Mesenchymal stem cell (in vitro differentiated cells and primary cell): ENCODE data around the gene GALNT10.

ENCODE experiments used
- DNase-seq: peaks from one replicate; pipeline ENCODE4 v3.0.0-alpha.2; 2013
- H2AFZ ChIP-seq: one replicate; pipeline ENCODE4 v1.6.1; 2013; ENCODE audit warnings: low read depth, mild to moderate bottlenecking, control low read depth, inconsistent platforms, low read length, moderate library complexity
- H2AK5ac ChIP-seq: 2 replicates; pipeline ENCODE4 v1.6.1; 2013; ENCODE audit warnings: low read length, moderate library complexity, mild to moderate bottlenecking, inconsistent platforms; ENCODE audit not compliant: severe bottlenecking
- H2BK120ac ChIP-seq: one replicate; pipeline ENCODE4 v1.6.1; 2013; ENCODE audit warnings: low read depth, mild to moderate bottlenecking, inconsistent platforms, low read length, moderate library complexity
- H2BK12ac ChIP-seq, 2 experiments: one replicate each; pipeline ENCODE4 v1.6.1; 2013; ENCODE audit warnings: inconsistent platforms in 2 of 2, low read length in 2 of 2, mild to moderate bottlenecking in 2 of 2, moderate library complexity in 2 of 2, control low read depth in 1 of 2
- H2BK15ac ChIP-seq: one replicate; pipeline ENCODE4 v1.6.1; 2013; ENCODE audit warnings: mild to moderate bottlenecking, low read depth, inconsistent platforms; ENCODE audit not compliant: poor library complexity, severe bottlenecking
- H2BK5ac ChIP-seq: 2 replicates; pipeline ENCODE4 v1.6.1; 2013; ENCODE audit warnings: low read depth, mild to moderate bottlenecking, low read length, control low read depth, inconsistent platforms; ENCODE audit not compliant: poor library complexity, severe bottlenecking
- H3K14ac ChIP-seq, 2 experiments: one replicate each; pipeline ENCODE4 v1.6.1; 2013; ENCODE audit warnings: inconsistent platforms in 2 of 2, low read length in 2 of 2, control low read depth in 1 of 2, mild to moderate bottlenecking in 1 of 2, moderate library complexity in 1 of 2
- H3K18ac ChIP-seq, 2 experiments: one replicate each; pipeline ENCODE4 v1.6.1; 2013; ENCODE audit warnings: inconsistent platforms in 2 of 2, low read length in 2 of 2, control low read depth in 1 of 2, low read depth in 1 of 2, mild to moderate bottlenecking in 1 of 2
- H3K23ac ChIP-seq, 2 experiments: one replicate each; pipeline ENCODE4 v1.6.1; 2013; ENCODE audit warnings: inconsistent platforms in 2 of 2, low read length in 2 of 2, mild to moderate bottlenecking in 2 of 2, moderate library complexity in 2 of 2, control low read depth in 1 of 2
- H3K27ac ChIP-seq: 2 replicates; pipeline ENCODE4 v1.5.1; 2013; ENCODE audit warnings: mild to moderate bottlenecking, moderate library complexity, low read length, control low read depth, inconsistent platforms; ENCODE audit not compliant: poor library complexity, severe bottlenecking
- H3K27me3 ChIP-seq, 2 experiments: 2 replicates each; pipeline versions ENCODE4 v1.6.1 to v1.7.0; 2013; ENCODE audit warnings: low read length in 2 of 2, mild to moderate bottlenecking in 2 of 2, moderate library complexity in 2 of 2, control low read depth in 1 of 2, inconsistent platforms in 1 of 2; ENCODE audit not compliant: control insufficient read depth in 1 of 2, insufficient read depth in 1 of 2
- H3K36me3 ChIP-seq, 2 experiments: 2 replicates each; pipeline versions ENCODE4 v1.6.1 to v1.7.0; 2013; ENCODE audit warnings: low read length in 2 of 2, control low read depth in 1 of 2, inconsistent platforms in 1 of 2, low read depth in 1 of 2, mild to moderate bottlenecking in 1 of 2; ENCODE audit not compliant: insufficient read depth in 2 of 2, control insufficient read depth in 1 of 2
- H3K4ac ChIP-seq, 2 experiments: one replicate each; pipeline ENCODE4 v1.6.1; 2013; ENCODE audit warnings: inconsistent platforms in 2 of 2, low read length in 2 of 2, mild to moderate bottlenecking in 2 of 2, moderate library complexity in 2 of 2, control low read depth in 1 of 2, low read depth in 1 of 2
- H3K4me1 ChIP-seq: 2 replicates; pipeline ENCODE4 v1.6.1; 2013; ENCODE audit warnings: low read depth, low read length, control low read depth; ENCODE audit not compliant: control insufficient read depth, insufficient read depth
- H3K4me2 ChIP-seq: 2 replicates; pipeline ENCODE4 v1.6.1; 2013; ENCODE audit warnings: low read length, mild to moderate bottlenecking, inconsistent platforms; ENCODE audit not compliant: poor library complexity, severe bottlenecking
- H3K4me3 ChIP-seq, 2 experiments: 2 replicates each; pipeline versions ENCODE4 v1.5.1 to v1.7.0; 2013; ENCODE audit warnings: low read length in 2 of 2, mild to moderate bottlenecking in 2 of 2, control low read depth in 1 of 2, low read depth in 1 of 2; ENCODE audit not compliant: insufficient read depth in 1 of 2
- H3K79me1 ChIP-seq: replicated peaks from 2 replicates; pipeline ENCODE4 v1.6.1; 2013; ENCODE audit warnings: mild to moderate bottlenecking, control low read depth, low read length, inconsistent platforms; ENCODE audit not compliant: poor library complexity, severe bottlenecking
- H3K9ac ChIP-seq: 2 replicates; pipeline ENCODE4 v1.7.0; 2013; ENCODE audit warnings: mild to moderate bottlenecking, low read length, moderate library complexity
- H3K9me3 ChIP-seq: 2 replicates; pipeline ENCODE4 v1.7.0; 2013; ENCODE audit warnings: mild to moderate bottlenecking, low read length; ENCODE audit not compliant: control insufficient read depth
- H4K8ac ChIP-seq: one replicate; pipeline ENCODE4 v1.6.1; 2013; ENCODE audit warnings: inconsistent platforms, mild to moderate bottlenecking, low read length, moderate library complexity
- H4K91ac ChIP-seq: one replicate; pipeline ENCODE4 v1.6.1; 2013; ENCODE audit warnings: mild to moderate bottlenecking, low read length, inconsistent platforms
- WGBS: methylation state at CpG from one replicate; pipeline ENCODE4 v1.1.7; 2013; ENCODE audit warnings: mixed read lengths; 5-methylcytosine and 5-hydroxymethylcytosine counted together

GALNT10 gene

DNA sequence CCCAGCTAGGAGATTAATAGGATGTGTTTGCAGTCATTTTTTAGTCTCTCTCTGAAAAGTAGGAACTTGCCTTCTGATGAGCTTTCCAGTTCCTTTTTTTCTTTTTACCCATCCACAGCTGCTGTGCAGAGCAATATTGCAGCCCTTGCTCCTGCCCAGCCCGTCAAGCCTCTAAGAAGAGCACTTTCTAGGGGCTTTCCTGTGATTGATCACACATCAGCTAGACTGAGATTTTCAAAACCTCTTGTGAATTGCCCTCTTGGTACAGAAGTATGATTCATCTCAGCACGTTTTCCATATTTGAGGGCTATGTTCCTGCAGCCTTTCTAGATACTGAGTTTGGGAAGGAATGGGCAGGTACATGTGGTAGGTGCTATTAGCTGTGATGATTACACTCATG lies 93.9 kb downstream of the GALNT10 start:
- no peaks in the 10 kb centered on the region for H3K27me3 ChIP-seq
- no peak overlapping the region for H3K4me2 ChIP-seq
- H3K4ac ChIP-seq = no peak overlapping the region
- H3K14ac ChIP-seq = no peak overlapping the region
- no peak overlapping the region for H2AK5ac ChIP-seq
- no peak overlapping the region for H4K8ac ChIP-seq
- WGBS = 76% methylated on average over 2 of the region's 2 CpGs
- H3K4me1 ChIP-seq = peaks cover 9% of the 10 kb centered on the region
- no peaks in the 10 kb centered on the region for H3K9me3 ChIP-seq
- H2BK120ac ChIP-seq = no peak overlapping the region
- H2AFZ ChIP-seq = no peak overlapping the region
- no peaks in the 10 kb centered on the region for H3K36me3 ChIP-seq
- H3K18ac ChIP-seq = no peak overlapping the region
- no peak overlapping the region for H2BK15ac ChIP-seq
- H3K27ac ChIP-seq = no peak overlapping the region
- H4K91ac ChIP-seq = no peak overlapping the region
- peaks cover 8% of the 10 kb centered on the region for H3K79me1 ChIP-seq
- H2BK5ac ChIP-seq = no peak overlapping the region
- DNase-seq = no peak
- no peak overlapping the region for H3K4me3 ChIP-seq
- H3K23ac ChIP-seq = no peak overlapping the region
- peak overlapping the region in 1 of 2 experiments; percentile 30 for H2BK12ac ChIP-seq
- no peak overlapping the region for H3K9ac ChIP-seq

DNA sequence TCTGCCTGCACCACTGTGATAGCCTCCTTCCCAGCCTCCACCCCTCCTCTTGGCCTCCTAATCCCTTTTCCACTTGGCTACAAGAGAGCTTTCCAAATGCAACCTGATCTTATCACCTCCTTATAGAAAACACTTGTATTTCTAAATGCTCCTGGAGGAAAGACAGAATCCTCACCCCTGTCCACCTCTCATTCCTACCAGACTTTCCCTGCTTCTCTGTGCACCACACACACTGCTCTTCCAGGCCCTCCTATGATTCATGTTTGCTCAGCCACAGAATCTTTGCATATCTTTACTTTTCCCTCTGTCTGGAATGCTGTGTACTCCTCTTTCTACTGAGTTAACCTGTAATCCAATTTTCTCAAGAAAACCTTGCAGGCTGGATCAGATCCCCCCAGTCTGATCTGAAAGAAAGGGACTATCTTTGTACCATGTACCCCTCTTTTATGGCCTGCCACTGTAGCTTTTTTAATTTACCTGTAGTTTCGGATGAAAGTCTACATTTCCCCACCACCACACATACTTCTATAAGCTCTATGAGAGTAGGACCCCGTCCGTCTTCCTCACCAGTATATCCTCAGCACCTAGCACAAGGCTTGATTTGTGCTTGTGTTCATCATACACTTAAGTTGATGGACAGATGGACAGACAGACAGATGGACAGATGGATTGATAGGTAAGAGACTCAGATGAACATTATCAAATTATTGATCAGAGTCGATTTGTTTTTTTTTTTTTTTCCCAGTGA lies 95.3 kb downstream of the GALNT10 start:
- Histone ChIP-seq H3K36me3 (no peaks in the 10 kb centered on the region), H2BK12ac (no peak overlapping the region)

DNA sequence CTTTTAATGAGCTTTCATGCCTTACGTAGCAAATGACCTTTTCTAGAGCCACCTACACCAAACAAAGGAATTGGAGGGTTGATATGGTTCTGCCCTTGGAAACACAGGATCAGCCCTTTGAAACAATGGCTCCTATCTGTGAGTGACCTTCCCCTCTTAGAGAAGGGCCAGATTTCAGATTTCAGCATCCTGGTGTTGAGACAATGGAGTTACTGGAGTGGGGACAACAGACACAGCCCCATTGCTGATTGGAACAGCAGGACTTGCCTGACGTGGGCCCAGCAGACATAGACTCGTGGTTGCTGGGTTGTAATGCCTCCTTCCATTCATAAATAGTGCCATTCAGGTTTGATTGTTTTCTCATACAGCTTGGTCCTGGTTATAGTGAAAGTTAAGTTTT lies 96.0 kb downstream of the GALNT10 start:
- peak overlapping the region in 1 of 2 experiments; percentile 29 for H3K4ac ChIP-seq

More for the DNA sequence above, 95.3 kb downstream of the GALNT10 start:
- DNase-seq = peak; percentile 63
- H2BK120ac ChIP-seq = no peak overlapping the region
- H3K27me3 ChIP-seq = no peaks in the 10 kb centered on the region
- no peak overlapping the region for H3K4me2 ChIP-seq
- H2BK15ac ChIP-seq = no peak overlapping the region
- WGBS = 91% methylated on average over 4 of the region's 4 CpGs
- no peak overlapping the region for H2AFZ ChIP-seq
- H2AK5ac ChIP-seq = peak overlapping the region; percentile 98
- no peak overlapping the region for H3K4me3 ChIP-seq
- no peak overlapping the region for H3K9ac ChIP-seq
- H3K14ac ChIP-seq = no peak overlapping the region
- H3K9me3 ChIP-seq = no peaks in the 10 kb centered on the region
- H3K23ac ChIP-seq = no peak overlapping the region
- H3K4ac ChIP-seq = no peak overlapping the region
- H3K79me1 ChIP-seq = peaks cover 10% of the 10 kb centered on the region
- H2BK5ac ChIP-seq = peak overlapping the region; percentile 40
- H4K91ac ChIP-seq = no peak overlapping the region
- H3K27ac ChIP-seq = peak overlapping the region; percentile 78
- H3K4me1 ChIP-seq = peaks cover 9% of the 10 kb centered on the region
- H3K18ac ChIP-seq = no peak overlapping the region
- H4K8ac ChIP-seq = no peak overlapping the region

DNA sequence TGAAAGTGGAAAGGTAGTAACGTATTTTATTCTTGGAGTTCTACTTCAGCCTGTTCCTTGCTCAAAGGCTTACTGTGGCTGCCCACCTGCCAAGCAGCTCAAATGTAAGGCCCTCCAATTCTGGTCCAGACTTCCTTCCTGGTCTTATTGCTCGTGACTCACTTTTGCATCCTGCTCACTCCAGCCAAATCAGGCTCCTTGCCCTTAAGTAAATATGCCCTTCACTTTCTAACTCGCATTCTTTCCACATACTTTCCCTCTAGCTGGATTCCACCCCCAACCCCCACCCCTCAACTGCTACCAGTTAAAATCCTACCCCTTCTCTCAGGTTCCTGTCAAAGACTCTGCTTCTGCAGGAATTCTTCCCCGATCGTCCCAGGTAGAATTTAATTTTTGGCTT lies 96.6 kb downstream of the GALNT10 start:
- no peak overlapping the region for H4K91ac ChIP-seq
- no peak overlapping the region for H2AK5ac ChIP-seq
- peak overlapping the region; percentile 28 for H3K9ac ChIP-seq
- WGBS = 14% methylated on average over 3 of the region's 5 CpGs
- H2BK120ac ChIP-seq = no peak overlapping the region
- no peaks in the 10 kb centered on the region for H3K9me3 ChIP-seq
- H4K8ac ChIP-seq = no peak overlapping the region
- peak; percentile 63 for DNase-seq
- no peak overlapping the region for H2BK12ac ChIP-seq
- no peaks in the 10 kb centered on the region for H3K27me3 ChIP-seq
- no peak overlapping the region for H2AFZ ChIP-seq
- no peak overlapping the region for H3K18ac ChIP-seq
- peaks cover 17% of the 10 kb centered on the region for H3K79me1 ChIP-seq
- H3K4me1 ChIP-seq = peaks cover 9% of the 10 kb centered on the region
- H2BK15ac ChIP-seq = no peak overlapping the region
- no peak overlapping the region for H3K14ac ChIP-seq
- H3K4me2 ChIP-seq = peak overlapping the region; percentile 40
- peak overlapping the region; percentile 87 for H2BK5ac ChIP-seq
- H3K36me3 ChIP-seq = no peaks in the 10 kb centered on the region
- peak overlapping the region; percentile 80 for H3K27ac ChIP-seq
- no peak overlapping the region for H3K4me3 ChIP-seq
- no peak overlapping the region for H3K4ac ChIP-seq
- no peak overlapping the region for H3K23ac ChIP-seq

More for the DNA sequence above, 96.0 kb downstream of the GALNT10 start:
- no peaks in the 10 kb centered on the region for H3K9me3 ChIP-seq
- peak overlapping the region; percentile 95 for H4K91ac ChIP-seq
- H3K23ac ChIP-seq = no peak overlapping the region
- no peaks in the 10 kb centered on the region for H3K36me3 ChIP-seq
- peak overlapping the region; percentile 76 for H4K8ac ChIP-seq
- peak overlapping the region; percentile 50 for H2BK120ac ChIP-seq
- H2BK12ac ChIP-seq = peak overlapping the region; percentile 65 to 80
- H2AK5ac ChIP-seq = peak overlapping the region; percentile 92
- H2BK5ac ChIP-seq = peak overlapping the region; percentile 87
- H3K18ac ChIP-seq = peak overlapping the region; percentile 7 to 29
- no peak overlapping the region for H3K14ac ChIP-seq
- H3K9ac ChIP-seq = no peak overlapping the region
- no peak overlapping the region for H3K4me3 ChIP-seq
- no peak for DNase-seq
- peaks cover 13% of the 10 kb centered on the region for H3K79me1 ChIP-seq
- H3K4me2 ChIP-seq = no peak overlapping the region
- WGBS = 80% methylated on average over 1 of the region's 3 CpGs
- H2AFZ ChIP-seq = no peak overlapping the region
- H3K4me1 ChIP-seq = peaks cover 9% of the 10 kb centered on the region
- peak overlapping the region; percentile 78 for H3K27ac ChIP-seq
- no peak overlapping the region for H2BK15ac ChIP-seq
- H3K27me3 ChIP-seq = no peaks in the 10 kb centered on the region
